Measurements from ENCODE around the gene RBKS. TPM values are rescaled to one million over a fixed set of nuclear protein-coding genes. Genes with fewer than 3 reads are reported as not detected.

Gene RBKS
- total and polyA plus RNA-seq, 2 of the 8 experiments (the other 6 are each of a cell fraction or from before 2014, with no cell fraction given), result 1.1 to 1.5 TPM

DNA sequence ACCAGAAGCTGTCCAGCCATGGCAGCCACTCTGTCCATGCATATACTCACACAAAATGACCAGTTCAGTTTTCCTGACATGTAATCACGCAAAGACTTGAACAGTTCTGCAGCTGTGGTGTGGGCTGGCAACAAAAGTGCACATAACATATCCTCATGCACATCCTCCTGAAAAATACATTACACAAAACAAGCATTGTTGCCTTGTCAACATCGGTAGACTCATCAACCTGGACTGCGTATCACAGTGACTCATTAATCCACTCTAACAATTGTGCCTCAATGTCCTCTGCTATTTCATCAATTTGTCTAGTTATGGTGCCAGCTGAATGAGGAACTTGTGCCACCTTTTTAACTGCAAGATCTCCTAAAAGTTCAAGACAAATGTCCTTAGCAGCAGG is 19.5 kb downstream of the RBKS start (continued):
- TF ChIP-seq, protein P1, sequence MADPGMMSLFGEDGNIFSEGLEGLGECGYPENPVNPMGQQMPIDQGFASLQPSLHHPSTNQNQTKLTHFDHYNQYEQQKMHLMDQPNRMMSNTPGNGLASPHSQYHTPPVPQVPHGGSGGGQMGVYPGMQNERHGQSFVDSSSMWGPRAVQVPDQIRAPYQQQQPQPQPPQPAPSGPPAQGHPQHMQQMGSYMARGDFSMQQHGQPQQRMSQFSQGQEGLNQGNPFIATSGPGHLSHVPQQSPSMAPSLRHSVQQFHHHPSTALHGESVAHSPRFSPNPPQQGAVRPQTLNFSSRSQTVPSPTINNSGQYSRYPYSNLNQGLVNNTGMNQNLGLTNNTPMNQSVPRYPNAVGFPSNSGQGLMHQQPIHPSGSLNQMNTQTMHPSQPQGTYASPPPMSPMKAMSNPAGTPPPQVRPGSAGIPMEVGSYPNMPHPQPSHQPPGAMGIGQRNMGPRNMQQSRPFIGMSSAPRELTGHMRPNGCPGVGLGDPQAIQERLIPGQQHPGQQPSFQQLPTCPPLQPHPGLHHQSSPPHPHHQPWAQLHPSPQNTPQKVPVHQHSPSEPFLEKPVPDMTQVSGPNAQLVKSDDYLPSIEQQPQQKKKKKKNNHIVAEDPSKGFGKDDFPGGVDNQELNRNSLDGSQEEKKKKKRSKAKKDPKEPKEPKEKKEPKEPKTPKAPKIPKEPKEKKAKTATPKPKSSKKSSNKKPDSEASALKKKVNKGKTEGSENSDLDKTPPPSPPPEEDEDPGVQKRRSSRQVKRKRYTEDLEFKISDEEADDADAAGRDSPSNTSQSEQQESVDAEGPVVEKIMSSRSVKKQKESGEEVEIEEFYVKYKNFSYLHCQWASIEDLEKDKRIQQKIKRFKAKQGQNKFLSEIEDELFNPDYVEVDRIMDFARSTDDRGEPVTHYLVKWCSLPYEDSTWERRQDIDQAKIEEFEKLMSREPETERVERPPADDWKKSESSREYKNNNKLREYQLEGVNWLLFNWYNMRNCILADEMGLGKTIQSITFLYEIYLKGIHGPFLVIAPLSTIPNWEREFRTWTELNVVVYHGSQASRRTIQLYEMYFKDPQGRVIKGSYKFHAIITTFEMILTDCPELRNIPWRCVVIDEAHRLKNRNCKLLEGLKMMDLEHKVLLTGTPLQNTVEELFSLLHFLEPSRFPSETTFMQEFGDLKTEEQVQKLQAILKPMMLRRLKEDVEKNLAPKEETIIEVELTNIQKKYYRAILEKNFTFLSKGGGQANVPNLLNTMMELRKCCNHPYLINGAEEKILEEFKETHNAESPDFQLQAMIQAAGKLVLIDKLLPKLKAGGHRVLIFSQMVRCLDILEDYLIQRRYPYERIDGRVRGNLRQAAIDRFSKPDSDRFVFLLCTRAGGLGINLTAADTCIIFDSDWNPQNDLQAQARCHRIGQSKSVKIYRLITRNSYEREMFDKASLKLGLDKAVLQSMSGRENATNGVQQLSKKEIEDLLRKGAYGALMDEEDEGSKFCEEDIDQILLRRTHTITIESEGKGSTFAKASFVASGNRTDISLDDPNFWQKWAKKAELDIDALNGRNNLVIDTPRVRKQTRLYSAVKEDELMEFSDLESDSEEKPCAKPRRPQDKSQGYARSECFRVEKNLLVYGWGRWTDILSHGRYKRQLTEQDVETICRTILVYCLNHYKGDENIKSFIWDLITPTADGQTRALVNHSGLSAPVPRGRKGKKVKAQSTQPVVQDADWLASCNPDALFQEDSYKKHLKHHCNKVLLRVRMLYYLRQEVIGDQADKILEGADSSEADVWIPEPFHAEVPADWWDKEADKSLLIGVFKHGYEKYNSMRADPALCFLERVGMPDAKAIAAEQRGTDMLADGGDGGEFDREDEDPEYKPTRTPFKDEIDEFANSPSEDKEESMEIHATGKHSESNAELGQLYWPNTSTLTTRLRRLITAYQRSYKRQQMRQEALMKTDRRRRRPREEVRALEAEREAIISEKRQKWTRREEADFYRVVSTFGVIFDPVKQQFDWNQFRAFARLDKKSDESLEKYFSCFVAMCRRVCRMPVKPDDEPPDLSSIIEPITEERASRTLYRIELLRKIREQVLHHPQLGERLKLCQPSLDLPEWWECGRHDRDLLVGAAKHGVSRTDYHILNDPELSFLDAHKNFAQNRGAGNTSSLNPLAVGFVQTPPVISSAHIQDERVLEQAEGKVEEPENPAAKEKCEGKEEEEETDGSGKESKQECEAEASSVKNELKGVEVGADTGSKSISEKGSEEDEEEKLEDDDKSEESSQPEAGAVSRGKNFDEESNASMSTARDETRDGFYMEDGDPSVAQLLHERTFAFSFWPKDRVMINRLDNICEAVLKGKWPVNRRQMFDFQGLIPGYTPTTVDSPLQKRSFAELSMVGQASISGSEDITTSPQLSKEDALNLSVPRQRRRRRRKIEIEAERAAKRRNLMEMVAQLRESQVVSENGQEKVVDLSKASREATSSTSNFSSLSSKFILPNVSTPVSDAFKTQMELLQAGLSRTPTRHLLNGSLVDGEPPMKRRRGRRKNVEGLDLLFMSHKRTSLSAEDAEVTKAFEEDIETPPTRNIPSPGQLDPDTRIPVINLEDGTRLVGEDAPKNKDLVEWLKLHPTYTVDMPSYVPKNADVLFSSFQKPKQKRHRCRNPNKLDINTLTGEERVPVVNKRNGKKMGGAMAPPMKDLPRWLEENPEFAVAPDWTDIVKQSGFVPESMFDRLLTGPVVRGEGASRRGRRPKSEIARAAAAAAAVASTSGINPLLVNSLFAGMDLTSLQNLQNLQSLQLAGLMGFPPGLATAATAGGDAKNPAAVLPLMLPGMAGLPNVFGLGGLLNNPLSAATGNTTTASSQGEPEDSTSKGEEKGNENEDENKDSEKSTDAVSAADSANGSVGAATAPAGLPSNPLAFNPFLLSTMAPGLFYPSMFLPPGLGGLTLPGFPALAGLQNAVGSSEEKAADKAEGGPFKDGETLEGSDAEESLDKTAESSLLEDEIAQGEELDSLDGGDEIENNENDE (IDR thresholded peaks at IDR 0.05; ENCODE audit: insufficient replicate concordance, low read length), result no peak
- TF ChIP-seq JUND (IDR thresholded peaks at IDR 0.05; ENCODE audit: low read length), result no peak
- TF ChIP-seq, protein P2, sequence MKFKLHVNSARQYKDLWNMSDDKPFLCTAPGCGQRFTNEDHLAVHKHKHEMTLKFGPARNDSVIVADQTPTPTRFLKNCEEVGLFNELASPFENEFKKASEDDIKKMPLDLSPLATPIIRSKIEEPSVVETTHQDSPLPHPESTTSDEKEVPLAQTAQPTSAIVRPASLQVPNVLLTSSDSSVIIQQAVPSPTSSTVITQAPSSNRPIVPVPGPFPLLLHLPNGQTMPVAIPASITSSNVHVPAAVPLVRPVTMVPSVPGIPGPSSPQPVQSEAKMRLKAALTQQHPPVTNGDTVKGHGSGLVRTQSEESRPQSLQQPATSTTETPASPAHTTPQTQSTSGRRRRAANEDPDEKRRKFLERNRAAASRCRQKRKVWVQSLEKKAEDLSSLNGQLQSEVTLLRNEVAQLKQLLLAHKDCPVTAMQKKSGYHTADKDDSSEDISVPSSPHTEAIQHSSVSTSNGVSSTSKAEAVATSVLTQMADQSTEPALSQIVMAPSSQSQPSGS (IDR thresholded peaks at IDR 0.05; ENCODE audit: low read length), result no peak
- TF ChIP-seq ASH2L (IDR thresholded peaks at IDR 0.05; ENCODE audit: low read length), result no peak
- no peak for TF ChIP-seq RBBP5 (IDR thresholded peaks at IDR 0.05; ENCODE audit: borderline replicate concordance, low read depth, low read length)
- TF ChIP-seq JUN (IDR thresholded peaks at IDR 0.05; ENCODE audit: low read depth, low read length), result no peak
- TF ChIP-seq EP300 (IDR thresholded peaks at IDR 0.05; ENCODE audit: borderline replicate concordance in 1 of 2, low read depth in 2 of 2, low read length in 2 of 2), result no peak
- TF ChIP-seq BACH1 (IDR thresholded peaks at IDR 0.05; ENCODE audit: low read length), result no peak

Measured in H1 (cell line).